Lower leg skin (tissue), 4 donors: Measurements from ENCODE around the gene GALNT3. TPM values are rescaled to one million over a fixed set of nuclear protein-coding genes. Genes with fewer than 3 reads are reported as not detected.

Source experiments
- DNase-seq, 2 donors: peaks; one replicate each; pipeline ENCODE4 v3.0.0-alpha.2; 2019; ENCODE audit warnings: low spot score in 2 of 2
- H3K4me3 ChIP-seq: fragments of 200-600 bp; sonication (generic); 2 replicates; pipeline ENCODE4 v1.5.1; 2017; ENCODE audit warnings: mild to moderate bottlenecking, low read depth; ENCODE audit not compliant: poor library complexity, severe bottlenecking
- POLR2A ChIP-seq, 2 donors: fragments of 450-650 bp; IDR thresholded peaks; one replicate each; pipeline ENCODE4 v1.6.1; 2016 to 2017; ENCODE audit warnings: antibody characterized with exemption in 2 of 2, mild to moderate bottlenecking in 1 of 2, moderate library complexity in 1 of 2
- WGBS, 2 donors: methylation state at CpG; one replicate each; pipeline ENCODE4 v1.1.5; 2018; 5-methylcytosine and 5-hydroxymethylcytosine counted together
- intact Hi-C: fragments of 100-400 bp; cut with DNase I; formaldehyde crosslinking; loops from one replicate; pipeline ENCODE4 v1.15.0; 2023; ENCODE audit warnings: low total_unique reads
- total RNA-seq, 4 donors: library from RNA; depleted of rRNA; stranded (reverse); fragments of >200 nt; gene quantifications; one replicate each; pipeline ENCODE4 v1.1.0, GENCODE V29; 2016
- TF ChIP-seq, protein P1 (sequence below), 3 donors: fragments of 450-650 bp; IDR thresholded peaks; one replicate each; pipeline ENCODE4 v1.5.1; 2016; ENCODE audit warnings: antibody characterized with exemption in 3 of 3, mild to moderate bottlenecking in 3 of 3, moderate library complexity in 2 of 3

GALNT3 gene
- total RNA-seq, 4 donors from 2014 or later: 14.2 to 30.9 (median 18.2) TPM

DNA sequence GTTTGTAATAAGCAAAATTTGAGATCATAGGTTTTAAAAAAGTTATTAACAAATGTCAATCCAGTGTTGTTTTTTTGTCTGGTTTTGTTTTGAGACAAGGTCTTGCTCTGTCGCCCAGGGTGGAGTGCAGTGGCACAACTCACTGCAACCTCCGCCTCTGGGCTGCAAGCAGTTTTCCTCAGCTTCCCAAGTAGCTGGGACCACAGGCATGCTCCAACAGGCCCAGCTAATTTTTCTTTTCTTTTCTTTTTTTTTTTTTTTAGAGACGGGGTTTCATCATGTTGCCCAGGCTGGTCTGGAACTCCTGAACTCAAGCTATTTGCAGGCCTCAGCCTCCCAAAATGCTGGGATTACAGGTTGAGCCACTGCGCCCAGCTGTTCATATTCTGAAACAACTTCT, 31.3 kb downstream of the GALNT3 start:
- intact Hi-C loops: no loop called here
- H3K4me3 ChIP-seq: no peak overlapping the region
- 66 to 67% methylated on average over 4 of the region's 4 CpGs for WGBS, 2 donors
- DNase-seq: no peak
- TF ChIP-seq POLR2A (IDR thresholded peaks at IDR 0.05): no peak
- TF ChIP-seq, protein P1, sequence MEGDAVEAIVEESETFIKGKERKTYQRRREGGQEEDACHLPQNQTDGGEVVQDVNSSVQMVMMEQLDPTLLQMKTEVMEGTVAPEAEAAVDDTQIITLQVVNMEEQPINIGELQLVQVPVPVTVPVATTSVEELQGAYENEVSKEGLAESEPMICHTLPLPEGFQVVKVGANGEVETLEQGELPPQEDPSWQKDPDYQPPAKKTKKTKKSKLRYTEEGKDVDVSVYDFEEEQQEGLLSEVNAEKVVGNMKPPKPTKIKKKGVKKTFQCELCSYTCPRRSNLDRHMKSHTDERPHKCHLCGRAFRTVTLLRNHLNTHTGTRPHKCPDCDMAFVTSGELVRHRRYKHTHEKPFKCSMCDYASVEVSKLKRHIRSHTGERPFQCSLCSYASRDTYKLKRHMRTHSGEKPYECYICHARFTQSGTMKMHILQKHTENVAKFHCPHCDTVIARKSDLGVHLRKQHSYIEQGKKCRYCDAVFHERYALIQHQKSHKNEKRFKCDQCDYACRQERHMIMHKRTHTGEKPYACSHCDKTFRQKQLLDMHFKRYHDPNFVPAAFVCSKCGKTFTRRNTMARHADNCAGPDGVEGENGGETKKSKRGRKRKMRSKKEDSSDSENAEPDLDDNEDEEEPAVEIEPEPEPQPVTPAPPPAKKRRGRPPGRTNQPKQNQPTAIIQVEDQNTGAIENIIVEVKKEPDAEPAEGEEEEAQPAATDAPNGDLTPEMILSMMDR (IDR thresholded peaks at IDR 0.05): no peak

DNA sequence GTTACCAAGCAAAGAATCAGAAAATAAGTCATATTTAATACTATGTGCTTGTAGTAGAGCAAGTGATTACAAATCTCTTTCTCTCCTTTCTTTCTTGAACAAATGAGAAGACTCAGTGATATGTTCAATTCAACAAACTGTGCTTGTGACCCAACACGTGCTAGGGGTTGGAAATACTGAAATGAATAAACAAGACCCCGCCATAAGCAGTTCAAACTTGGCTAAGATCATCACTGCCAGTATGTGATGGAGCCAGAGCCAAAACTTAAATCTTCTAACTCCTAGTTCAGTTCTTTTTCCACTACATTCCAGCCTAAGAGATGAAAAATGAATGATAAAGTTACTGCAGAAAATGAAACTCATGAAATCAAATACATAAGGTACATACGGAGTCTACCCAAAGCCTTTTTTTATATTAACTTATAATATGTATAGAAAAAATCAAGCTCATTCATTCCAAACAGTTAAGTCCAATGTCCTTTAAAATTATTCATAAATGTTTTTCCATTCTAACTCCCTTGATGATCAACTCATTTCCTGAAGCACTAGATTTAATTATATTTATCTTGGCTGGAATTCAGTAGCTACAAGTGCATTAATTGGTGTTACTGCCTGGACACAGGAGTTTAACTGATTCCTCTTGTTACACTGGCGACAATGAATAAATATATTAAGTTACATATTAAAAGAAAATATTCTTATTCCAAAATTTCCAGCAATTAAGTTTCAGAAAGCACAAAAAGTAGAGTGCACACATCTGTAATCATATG, 36.0 kb downstream of the GALNT3 start:
- intact Hi-C loops: no loop called here
- no peak for DNase-seq
- no peak overlapping the region for H3K4me3 ChIP-seq
- 61 to 68% methylated on average over 4 of the region's 4 CpGs for WGBS, 2 donors
- TF ChIP-seq POLR2A (IDR thresholded peaks at IDR 0.05): no peak
- TF ChIP-seq, protein P1 (IDR thresholded peaks at IDR 0.05): no peak

DNA sequence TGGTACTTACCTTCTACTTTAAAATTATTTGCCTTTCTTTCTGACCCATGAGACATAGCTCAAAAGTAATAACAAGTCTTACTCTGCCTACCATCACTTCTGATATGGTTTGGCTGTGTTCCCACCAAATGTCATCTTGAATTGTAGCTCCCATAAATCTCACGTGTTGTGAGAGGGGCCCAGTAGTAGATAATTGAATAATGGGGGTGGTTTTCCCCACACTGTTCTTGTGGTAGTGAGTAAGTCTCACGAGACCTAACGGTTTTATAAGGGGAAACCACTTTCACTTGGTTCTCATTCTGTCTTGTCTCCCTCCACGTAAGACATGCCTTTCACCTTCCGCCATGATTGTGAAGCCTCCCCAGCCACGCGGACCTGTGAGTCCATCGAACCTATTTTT, 47.5 kb downstream of the GALNT3 start:
- DNase-seq: no peak
- H3K4me3 ChIP-seq: no peak overlapping the region
- WGBS, 2 donors: 90 to 92% methylated on average over 8 of the region's 8 CpGs
- intact Hi-C loops: no loop called here
- TF ChIP-seq, protein P1 (IDR thresholded peaks at IDR 0.05): no peak
- no peak for TF ChIP-seq POLR2A (IDR thresholded peaks at IDR 0.05)

DNA sequence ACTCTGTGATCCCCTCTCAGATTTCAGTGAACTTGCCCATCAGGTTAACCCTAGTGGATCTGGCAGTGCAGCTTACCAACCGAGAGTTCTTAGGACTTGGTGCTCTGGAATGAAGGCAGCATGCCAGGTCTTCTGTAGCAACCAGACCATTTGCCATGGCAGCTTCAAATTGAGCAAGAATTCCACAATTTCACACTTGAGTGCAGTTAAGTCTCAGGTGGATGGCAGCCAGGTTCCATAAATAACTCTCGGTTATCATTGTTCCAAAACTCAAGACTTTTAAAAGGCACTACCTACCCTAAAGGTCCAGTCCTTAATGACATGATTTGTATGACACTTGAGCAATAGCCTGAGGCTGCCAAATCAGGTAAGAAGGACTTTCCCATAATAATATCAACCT, 48.1 kb downstream of the GALNT3 start:
- H3K4me3 ChIP-seq: no peak overlapping the region
- TF ChIP-seq POLR2A (IDR thresholded peaks at IDR 0.05): no peak
- TF ChIP-seq, protein P1 (IDR thresholded peaks at IDR 0.05): no peak
- intact Hi-C loops: no loop called here
- WGBS, 2 donors: 58 to 60% methylated on average over 2 of the region's 2 CpGs
- no peak for DNase-seq

DNA sequence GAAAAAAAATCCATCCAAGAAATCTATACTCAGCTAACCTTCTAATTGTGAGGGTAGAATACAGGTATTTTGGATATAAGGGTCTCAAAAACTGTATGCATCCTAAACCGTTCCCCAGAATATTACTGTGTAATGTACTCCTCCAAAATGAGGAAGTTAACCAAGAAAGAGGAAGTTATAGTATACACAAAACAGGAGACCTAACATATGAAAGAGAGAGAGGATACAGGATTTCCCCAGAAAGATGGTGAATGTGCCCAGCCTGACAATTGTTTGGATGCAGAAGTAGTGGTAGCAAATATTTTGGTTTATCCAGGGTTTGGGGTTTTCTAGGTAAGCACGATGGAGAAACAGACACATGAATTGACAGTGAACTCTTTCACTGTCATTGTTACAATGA, 50.6 kb downstream of the GALNT3 start:
- 72 to 82% methylated on average over 2 of the region's 2 CpGs for WGBS, 2 donors
- intact Hi-C loops: no loop called here
- no peak for DNase-seq
- TF ChIP-seq, protein P1 (IDR thresholded peaks at IDR 0.05): no peak
- TF ChIP-seq POLR2A (IDR thresholded peaks at IDR 0.05): no peak
- no peak overlapping the region for H3K4me3 ChIP-seq

DNA sequence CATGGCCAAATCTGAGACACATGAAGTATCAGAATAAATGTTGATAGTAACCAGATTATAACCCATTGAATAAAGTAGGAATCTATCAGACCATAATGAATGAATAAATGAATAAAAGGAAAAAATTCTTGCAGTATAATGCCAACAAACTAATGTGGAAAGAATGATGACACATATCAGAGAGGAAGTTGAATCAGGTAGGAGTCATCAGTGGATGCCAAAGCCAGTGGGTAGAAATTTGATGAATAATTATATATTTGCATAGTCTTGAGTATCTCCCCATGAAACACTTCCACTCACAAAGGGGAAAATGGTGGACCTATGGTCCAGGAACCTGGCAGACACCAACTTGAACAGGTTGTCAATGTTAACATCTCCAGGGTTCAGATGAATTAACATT, 68.6 kb downstream of the GALNT3 start:
- H3K4me3 ChIP-seq: no peak overlapping the region
- no peak for TF ChIP-seq POLR2A (IDR thresholded peaks at IDR 0.05)
- TF ChIP-seq, protein P1 (IDR thresholded peaks at IDR 0.05): no peak
- intact Hi-C loops: no loop called here
- no peak for DNase-seq
